H1 (cell line): Measurements from ENCODE around the gene CDH22. TPM values are rescaled to one million over a fixed set of nuclear protein-coding genes. Genes with fewer than 3 reads are reported as not detected.
A peak's percentile ranks its signal among the peaks of the same experiment; 100 is the strongest.

Experiments used
- CTCF ChIA-PET: fragments of 300-600 bp; sonication (Branson Sonifier 250); formaldehyde crosslinking; loops from one replicate; lab custom pipeline; 2021; ENCODE audit not compliant: partially characterized antibody; lab: Charles Lee
- POLR2A ChIA-PET: fragments of 300-600 bp; sonication (Branson Sonifier 250); formaldehyde crosslinking; loops from one replicate; lab custom pipeline; 2021; ENCODE audit warnings: inconsistent platforms; ENCODE audit not compliant: partially characterized antibody; lab: Charles Lee
- DNase-seq, 2 experiments: peaks; one replicate each; pipeline versions ENCODE4 v3.0.0 to v3.0.0-alpha.2; 2010 to 2022; ENCODE audit warnings: low spot score in 2 of 2, low read depth in 1 of 2, mixed read lengths in 1 of 2
- FAIRE-seq: peaks from 2 replicates; lab custom pipeline; 2011; peaks lifted over from hg19 to GRCh38; lab: Jason Lieb, UNC
- H2AFZ ChIP-seq: 2 replicates; pipeline ENCODE4 v1.8.1; 2012; ENCODE audit warnings: low read length, inconsistent platforms
- H2AK5ac ChIP-seq: 2 replicates; pipeline ENCODE4 v1.6.1; 2013; ENCODE audit warnings: low read depth, low read length
- H2BK120ac ChIP-seq: replicated peaks from 2 replicates; pipeline ENCODE3; 2013; ENCODE audit warnings: low read depth, low read length, inconsistent platforms
- H2BK12ac ChIP-seq: 2 replicates; pipeline ENCODE4 v1.6.1; 2013; ENCODE audit warnings: low read depth, low read length
- H2BK15ac ChIP-seq: 2 replicates; pipeline ENCODE4 v1.6.1; 2013; ENCODE audit warnings: low read length
- H2BK20ac ChIP-seq: 2 replicates; pipeline ENCODE4 v1.6.1; 2013; ENCODE audit warnings: low read length
- H2BK5ac ChIP-seq: 2 replicates; pipeline ENCODE4 v1.6.1; 2013; ENCODE audit warnings: low read depth, low read length
- H3K14ac ChIP-seq: 2 replicates; pipeline ENCODE4 v1.6.1; 2013; ENCODE audit warnings: inconsistent platforms; ENCODE audit not compliant: insufficient read length
- H3K18ac ChIP-seq: 2 replicates; pipeline ENCODE4 v1.6.1; 2013; ENCODE audit warnings: low read length; ENCODE audit errors: extremely low read depth
- H3K23ac ChIP-seq: 2 replicates; pipeline ENCODE4 v1.6.1; 2013; ENCODE audit warnings: inconsistent platforms; ENCODE audit not compliant: insufficient read length
- H3K23me2 ChIP-seq: 2 replicates; pipeline ENCODE4 v1.6.1; 2013; ENCODE audit warnings: low read depth, low read length
- H3K27ac ChIP-seq: 2 replicates; pipeline ENCODE4 v1.6.1; 2011; ENCODE audit warnings: low read depth, low read length, inconsistent platforms
- H3K27me3 ChIP-seq, 4 experiments: replicated peaks in 1 of 4; 1 replicate in 1 of 4; 2 replicates in 3 of 4; pipeline versions ENCODE4 v1.6.1 to v1.8.1; 2011 to 2013; ENCODE audit warnings: low read length in 3 of 4, mild to moderate bottlenecking in 3 of 4, inconsistent platforms in 2 of 4, mixed read lengths in 2 of 4, moderate library complexity in 1 of 4; ENCODE audit not compliant: control insufficient read depth in 3 of 4, insufficient read depth in 3 of 4; ENCODE audit errors: extremely low read depth in 1 of 4
- H3K36me3 ChIP-seq, 4 experiments: 2 replicates each; pipeline versions ENCODE4 v1.6.1 to v1.8.1; 2011 to 2013; ENCODE audit warnings: mild to moderate bottlenecking in 4 of 4, low read length in 3 of 4, moderate library complexity in 2 of 4, control low read depth in 1 of 4, inconsistent platforms in 1 of 4; ENCODE audit not compliant: insufficient read depth in 4 of 4, control insufficient read depth in 2 of 4
- H3K4ac ChIP-seq: replicated peaks from 2 replicates; pipeline ENCODE3; 2013; ENCODE audit warnings: low read length, low read depth, mixed read lengths, inconsistent platforms; ENCODE audit not compliant: insufficient read length
- H3K4me1 ChIP-seq, 4 experiments: replicated peaks in 1 of 4; 1 replicate in 1 of 4; 2 replicates in 3 of 4; pipeline versions ENCODE4 v1.6.1 to v1.8.1; 2011 to 2013; ENCODE audit warnings: low read length in 3 of 4, inconsistent platforms in 2 of 4, mixed read lengths in 1 of 4; ENCODE audit not compliant: insufficient read depth in 4 of 4, control insufficient read depth in 3 of 4
- H3K4me2 ChIP-seq, 2 experiments: 2 replicates each; pipeline versions ENCODE4 v1.6.1 to v1.8.1; 2011 to 2013; ENCODE audit warnings: low read depth in 2 of 2, low read length in 2 of 2, control low read depth in 1 of 2, inconsistent platforms in 1 of 2, mild to moderate bottlenecking in 1 of 2; ENCODE audit not compliant: insufficient read depth in 1 of 2
- H3K4me3 ChIP-seq, 4 experiments: fragments of 200-600, 300-600 bp in 1 of 4; sonication (generic), shearing (Covaris generic), sonication (Bioruptor Twin) in 1 of 4; 2 replicates each; pipeline versions ENCODE4 v1.5.1 to v1.8.1; 2011 to 2016; ENCODE audit warnings: low read length in 4 of 4, low read depth in 3 of 4, control low read depth in 2 of 4, inconsistent platforms in 2 of 4, mild to moderate bottlenecking in 2 of 4, mixed read lengths in 1 of 4, moderate library complexity in 1 of 4; ENCODE audit not compliant: insufficient read depth in 2 of 4; ENCODE audit errors: extremely low read depth in 1 of 4
- H3K56ac ChIP-seq: replicated peaks from 2 replicates; pipeline ENCODE3; 2013; ENCODE audit warnings: low read depth, mild to moderate bottlenecking, mixed read lengths, low read length, inconsistent platforms; ENCODE audit not compliant: insufficient read length
- H3K79me1 ChIP-seq: 2 replicates; pipeline ENCODE4 v1.6.1; 2013; ENCODE audit warnings: low read depth, low read length, control low read depth
- H3K79me2 ChIP-seq, 2 experiments: 2 replicates each; pipeline versions ENCODE4 v1.6.1 to v1.8.1; 2012 to 2013; ENCODE audit warnings: low read length in 2 of 2, mild to moderate bottlenecking in 2 of 2, inconsistent platforms in 1 of 2; ENCODE audit not compliant: insufficient read depth in 2 of 2, control insufficient read depth in 1 of 2
- H3K9ac ChIP-seq, 4 experiments: replicated peaks in 1 of 4; 1 replicate in 1 of 4; 2 replicates in 3 of 4; pipeline versions ENCODE4 v1.6.1 to v1.8.1; 2011 to 2013; ENCODE audit warnings: low read depth in 3 of 4, low read length in 3 of 4, control low read depth in 2 of 4, mild to moderate bottlenecking in 2 of 4, moderate library complexity in 2 of 4, inconsistent platforms in 1 of 4; ENCODE audit errors: extremely low read depth in 1 of 4
- H3K9me3 ChIP-seq, 2 experiments: 2 replicates each; pipeline versions ENCODE4 v1.6.1 to v1.8.1; 2012 to 2013; ENCODE audit warnings: mild to moderate bottlenecking in 2 of 2, moderate library complexity in 2 of 2, control low read depth in 1 of 2, inconsistent platforms in 1 of 2, low read depth in 1 of 2, low read length in 1 of 2, mixed read lengths in 1 of 2; ENCODE audit not compliant: insufficient read depth in 2 of 2
- H4K20me1 ChIP-seq, 2 experiments: replicated peaks in 1 of 2; 2 replicates each; pipeline versions ENCODE3 to v1.8.1; 2011 to 2013; ENCODE audit warnings: inconsistent platforms in 2 of 2, low read length in 2 of 2, mild to moderate bottlenecking in 1 of 2; ENCODE audit not compliant: insufficient read depth in 2 of 2, control insufficient read depth in 1 of 2
- H4K5ac ChIP-seq: 2 replicates; pipeline ENCODE4 v1.6.1; 2013; ENCODE audit warnings: low read length, low read depth, mixed read lengths, inconsistent platforms; ENCODE audit not compliant: insufficient read length
- H4K8ac ChIP-seq: 2 replicates; pipeline ENCODE4 v1.8.0; 2013; ENCODE audit warnings: mild to moderate bottlenecking, moderate library complexity, low read length, inconsistent platforms; ENCODE audit not compliant: insufficient read depth; ENCODE audit errors: extremely low read depth
- H4K91ac ChIP-seq: replicated peaks from 2 replicates; pipeline ENCODE3; 2013; ENCODE audit warnings: low read length, mixed read lengths, inconsistent platforms; ENCODE audit not compliant: insufficient read length
- BACH1 ChIP-seq: IDR thresholded peaks from 2 replicates; pipeline ENCODE4 v1.6.1; 2012; ENCODE audit warnings: low read length, improper control_type of control experiment
- CREB1 ChIP-seq: IDR thresholded peaks from 2 replicates; pipeline ENCODE4 v1.6.1; 2012; ENCODE audit warnings: inconsistent platforms
- EGR1 ChIP-seq: IDR thresholded peaks from 2 replicates; pipeline ENCODE4 v1.6.1; 2011; ENCODE audit warnings: low read depth, low read length, borderline replicate concordance
- EZH2 ChIP-seq: fragments of 200-600 bp; sonication (generic); IDR thresholded peaks from 2 replicates; pipeline ENCODE4 v1.7.1; 2012; ENCODE audit warnings: low read depth, mild to moderate bottlenecking, moderate library complexity, low read length, inconsistent platforms; ENCODE audit not compliant: severe bottlenecking
- JUN ChIP-seq: IDR thresholded peaks from 2 replicates; pipeline ENCODE4 v1.6.1; 2011; ENCODE audit warnings: low read depth, mild to moderate bottlenecking, improper control_type of control experiment, low read length
- MAFK ChIP-seq: IDR thresholded peaks from 2 replicates; pipeline ENCODE4 v1.6.1; 2012; ENCODE audit warnings: low read depth, mild to moderate bottlenecking, improper control_type of control experiment, low read length
- NRF1 ChIP-seq: IDR thresholded peaks from 2 replicates; pipeline ENCODE4 v1.6.1; 2011; ENCODE audit warnings: mild to moderate bottlenecking, low read depth, low read length, improper control_type of control experiment
- POLR2AphosphoS5 ChIP-seq: IDR thresholded peaks from 2 replicates; pipeline ENCODE4 v1.6.1; 2011; ENCODE audit warnings: low read depth, low read length
- RXRA ChIP-seq: IDR thresholded peaks from 2 replicates; pipeline ENCODE4 v1.6.1; 2011; ENCODE audit warnings: low read depth, mild to moderate bottlenecking, low read length, moderate library complexity; ENCODE audit not compliant: insufficient read depth
- SP1 ChIP-seq: IDR thresholded peaks from 2 replicates; pipeline ENCODE4 v1.6.1; 2011; ENCODE audit warnings: low read depth, low read length
- WGBS, 2 experiments: shearing (Covaris generic) in 1 of 2; methylation state at CpG; one replicate each; pipeline versions ENCODE4 v1.1.6 to v1.1.7; 2013 to 2015; ENCODE audit warnings: low lambda C conversion rate in 2 of 2, mixed read lengths in 2 of 2, inconsistent platforms in 1 of 2, low coverage in 1 of 2, missing lambda C conversion rate in 1 of 2; ENCODE audit not compliant: insufficient replicate concordance in 2 of 2, insufficient coverage in 1 of 2, insufficient read length in 1 of 2; ENCODE audit errors: extremely low coverage in 1 of 2, missing lambda C conversion rate in 1 of 2; 5-methylcytosine and 5-hydroxymethylcytosine counted together
- polyA plus RNA-seq, 7 experiments: library from polyadenylated mRNA; depleted of rRNA in 3 of 7; stranded (reverse) in 5 of 7; unstranded in 2 of 7; fragments of >200 nt in 5 of 7; fragments of 200-250 nt in 2 of 7; gene quantifications; 1 replicate in 5 of 7; 2 replicates in 1 of 7; 4 replicates in 1 of 7; pipeline versions ENCODE4 v1.2.1 to v1.2.3, GENCODE V29; 2011 to 2013; ENCODE audit warnings: missing spikeins in 2 of 7, mixed read lengths in 2 of 7
- total RNA-seq: library from RNA; stranded (reverse); fragmentation: NEBNext Ultra II Directional; extraction: Animal tissue kit (Norgen Biotek cat#: 25700); gene quantifications from 2 replicates; pipeline ENCODE4 v1.2.1, GENCODE V29; 2021

Gene CDH22
- total and polyA plus RNA-seq, 2 of the 8 experiments (the other 6 are each of a cell fraction or from before 2014, with no cell fraction given): 0.35 to 0.39 TPM

DNA sequence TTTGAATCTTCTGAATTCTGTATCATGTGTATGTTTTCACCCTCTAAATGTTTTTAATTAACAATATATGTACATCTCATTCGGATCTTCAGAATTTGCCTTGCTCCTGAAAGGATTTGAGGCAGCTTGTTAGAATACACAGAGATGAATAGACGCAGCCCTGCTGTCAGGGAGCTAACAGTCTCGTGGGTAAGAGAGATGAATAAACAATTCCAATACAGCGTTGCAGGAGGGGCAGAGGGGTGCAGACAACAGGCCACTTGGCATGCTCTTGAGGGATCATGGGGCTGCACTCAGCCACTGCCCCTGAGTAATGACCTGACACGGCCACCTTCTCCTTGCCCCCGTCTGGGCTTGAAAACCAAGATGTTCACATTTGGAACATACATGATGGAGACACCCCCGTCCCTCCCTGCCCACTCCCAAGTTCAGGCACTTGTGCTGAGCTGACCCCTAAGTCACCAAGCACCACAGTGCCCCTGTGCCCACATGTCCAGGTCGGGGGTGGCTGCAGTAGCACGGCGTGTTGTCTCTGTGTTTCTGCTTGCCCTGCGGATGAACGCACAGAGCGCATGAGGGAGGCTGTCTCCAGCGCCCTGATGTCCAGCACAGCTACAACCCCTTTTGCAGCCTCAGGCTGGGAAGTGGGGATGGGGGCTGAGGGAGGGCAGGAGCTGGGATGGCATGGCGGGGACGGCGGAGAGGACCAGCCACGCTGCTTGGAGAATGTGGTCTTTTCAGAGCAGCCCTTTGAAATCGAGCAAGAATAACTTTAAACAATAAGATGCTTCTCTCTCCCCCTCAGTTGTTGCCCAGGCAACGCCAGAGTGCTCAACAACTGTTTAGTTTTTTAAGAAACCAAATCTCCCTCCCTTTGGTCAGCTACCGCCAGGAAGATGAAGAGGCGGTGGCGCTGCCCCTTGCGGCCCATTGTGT, 33.0 kb upstream of the CDH22 start:
- Histone ChIP-seq H2BK20ac (no peak overlapping the region), H3K4me3 (no peak overlapping the region), H4K5ac (no peak overlapping the region), H3K4ac (no peak overlapping the region), H3K27ac (no peak overlapping the region), H2BK12ac (0 out of 2 replicates have a peak overlapping the region, but pooled peaks have one; percentile 4), H2BK5ac (no peak overlapping the region), H3K79me1 (no peaks in the 10 kb centered on the region), H3K56ac (no peak overlapping the region), H2AK5ac (no peak overlapping the region), H3K4me1 (peaks cover 0 to 4% (median 1%) of the 10 kb centered on the region in 4 experiments; a peak in 3 of 7 replicates), H3K4me2 (no peak overlapping the region), H2BK15ac (no peak overlapping the region), H2AFZ (no peak overlapping the region), H2BK120ac (no peak overlapping the region), H3K9ac (no peak overlapping the region), H4K20me1 (peaks cover 6 to 7% of the 10 kb centered on the region in 2 experiments), H3K79me2 (no peaks in the 10 kb centered on the region), H3K36me3 (no peaks in the 10 kb centered on the region), H4K8ac (no peak overlapping the region), H3K18ac (no peak overlapping the region), H3K14ac (no peak overlapping the region), H3K27me3 (peaks cover 0 to 15% (median 10%) of the 10 kb centered on the region in 4 experiments; a peak in 5 of 7 replicates), H3K23me2 (peaks cover 4% of the 10 kb centered on the region; the same call in 1 of the 2 replicates), H3K9me3 (no peaks in the 10 kb centered on the region), H4K91ac (no peak overlapping the region), H3K23ac (no peak overlapping the region)
- no peak for DNase-seq
- TF ChIP-seq POLR2AphosphoS5 (no peak), MAFK (no peak), BACH1 (no peak), RXRA (no peak), JUN (no peak), SP1 (no peak), NRF1 (no peak), EZH2 (no peak), CREB1 (no peak), EGR1 (no peak)
- ChIA-PET POLR2A (interaction anchor here (1.2 to 2.0 kb wide), 5 partner anchors 9 to 36 kb away, joined by 3 to 10 read pairs (median 3); no protein-coding TSS in a partner anchor), CTCF (interaction anchor here (0.7 to 17.6 kb wide), 7 partner anchors 5 to 327 kb away, joined by 3 to 214 read pairs (median 4); no protein-coding TSS in a partner anchor)
- FAIRE-seq: no peak
- 84% methylated on average over 24 of the region's 24 CpGs; no CpG with 5 or more reads in 1 of the 2 experiments for WGBS, 2 experiments
